Nephron (organoid): Measurements from ENCODE around the gene SARM1.
A peak's percentile ranks its signal among the peaks of the same experiment; 100 is the strongest.
"Not testable (repeated sequence)": the region's sequence is repeated elsewhere in the genome, so short reads cannot be mapped to it uniquely, and the experiment has no call there.

Experiments
- H3K27ac Mint-ChIP-seq, 3 experiments: 2 replicates each; pipeline ENCODE4 v1.8.0; 2020; ENCODE audit warnings: mixed read lengths in 3 of 3, mild to moderate bottlenecking in 2 of 3, moderate library complexity in 1 of 3
- H3K27me3 Mint-ChIP-seq: 2 replicates; pipeline ENCODE4 v1.8.0; 2021; ENCODE audit warnings: low read depth, mild to moderate bottlenecking, moderate library complexity, mixed read lengths
- H3K36me3 Mint-ChIP-seq: 2 replicates; pipeline ENCODE4 v1.8.0; 2020; ENCODE audit warnings: low read depth, mixed read lengths
- H3K4me1 Mint-ChIP-seq: 2 replicates; pipeline ENCODE4 v1.8.0; 2020; ENCODE audit warnings: mixed read lengths
- H3K4me3 Mint-ChIP-seq, 3 experiments: 2 replicates each; pipeline ENCODE4 v1.8.0; 2020; ENCODE audit warnings: mild to moderate bottlenecking in 3 of 3, mixed read lengths in 3 of 3, moderate library complexity in 2 of 3
- H3K9me3 Mint-ChIP-seq: 2 replicates; pipeline ENCODE4 v1.8.0; 2020; ENCODE audit warnings: mixed read lengths
- TF ChIP-seq, protein P1 (sequence below), 3 experiments: fragments of 200-600 bp; sonication (generic); IDR thresholded peaks; one replicate each; pipeline ENCODE4 v1.5.0; 2021; ENCODE audit warnings: antibody characterized with exemption in 3 of 3; ENCODE audit not compliant: unreplicated experiment in 3 of 3

Gene SARM1

DNA sequence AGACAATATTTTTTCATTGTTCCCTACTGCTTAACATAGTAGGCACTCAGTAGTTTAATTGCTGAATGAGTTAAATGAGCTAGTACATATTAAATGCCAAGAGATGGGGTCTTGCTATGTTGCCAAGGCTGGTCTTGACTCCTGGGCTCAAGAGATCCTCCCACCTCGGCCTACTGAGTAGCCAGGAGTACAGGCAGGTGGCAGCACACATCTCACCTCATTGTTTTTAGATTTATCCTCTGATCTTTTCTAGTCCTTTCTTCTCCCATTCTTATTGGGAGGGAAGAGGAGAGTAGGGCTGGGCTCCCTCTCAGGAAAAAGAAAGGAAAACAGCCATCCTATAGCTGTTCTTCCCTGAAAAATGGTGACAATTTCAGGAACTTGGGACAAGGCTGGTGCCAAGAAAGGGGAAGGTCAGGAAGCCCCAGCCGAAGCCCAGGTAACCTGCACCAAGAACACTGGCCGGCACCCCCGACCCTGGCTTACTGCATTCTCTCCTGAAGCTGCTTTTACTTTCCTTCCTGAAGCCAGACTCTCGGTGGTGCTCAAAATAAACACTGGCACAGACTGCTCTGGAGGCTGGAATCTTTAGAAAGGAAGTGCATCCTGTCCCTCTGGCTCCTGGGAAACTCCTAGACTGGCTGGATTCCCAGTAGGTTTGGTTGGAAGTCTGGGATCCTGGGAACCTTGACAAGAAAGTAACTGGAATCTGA is 33.3 kb upstream of the SARM1 start:
- Mint-ChIP-seq H3K27ac (peak overlapping the region; percentile 60 to 79 (median 66)), H3K27me3 (no peaks in the 10 kb centered on the region), H3K36me3 (peaks cover 21% of the 10 kb centered on the region), H3K4me1 (peaks cover 43% of the 10 kb centered on the region), H3K9me3 (no peaks in the 10 kb centered on the region), H3K4me3 (peak overlapping the region; percentile 98 to 99 (median 99))
- TF ChIP-seq, protein P1, sequence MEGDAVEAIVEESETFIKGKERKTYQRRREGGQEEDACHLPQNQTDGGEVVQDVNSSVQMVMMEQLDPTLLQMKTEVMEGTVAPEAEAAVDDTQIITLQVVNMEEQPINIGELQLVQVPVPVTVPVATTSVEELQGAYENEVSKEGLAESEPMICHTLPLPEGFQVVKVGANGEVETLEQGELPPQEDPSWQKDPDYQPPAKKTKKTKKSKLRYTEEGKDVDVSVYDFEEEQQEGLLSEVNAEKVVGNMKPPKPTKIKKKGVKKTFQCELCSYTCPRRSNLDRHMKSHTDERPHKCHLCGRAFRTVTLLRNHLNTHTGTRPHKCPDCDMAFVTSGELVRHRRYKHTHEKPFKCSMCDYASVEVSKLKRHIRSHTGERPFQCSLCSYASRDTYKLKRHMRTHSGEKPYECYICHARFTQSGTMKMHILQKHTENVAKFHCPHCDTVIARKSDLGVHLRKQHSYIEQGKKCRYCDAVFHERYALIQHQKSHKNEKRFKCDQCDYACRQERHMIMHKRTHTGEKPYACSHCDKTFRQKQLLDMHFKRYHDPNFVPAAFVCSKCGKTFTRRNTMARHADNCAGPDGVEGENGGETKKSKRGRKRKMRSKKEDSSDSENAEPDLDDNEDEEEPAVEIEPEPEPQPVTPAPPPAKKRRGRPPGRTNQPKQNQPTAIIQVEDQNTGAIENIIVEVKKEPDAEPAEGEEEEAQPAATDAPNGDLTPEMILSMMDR (IDR thresholded peaks at IDR 0.05; ENCODE audit: unreplicated experiment in 3 of 3): no peak

DNA sequence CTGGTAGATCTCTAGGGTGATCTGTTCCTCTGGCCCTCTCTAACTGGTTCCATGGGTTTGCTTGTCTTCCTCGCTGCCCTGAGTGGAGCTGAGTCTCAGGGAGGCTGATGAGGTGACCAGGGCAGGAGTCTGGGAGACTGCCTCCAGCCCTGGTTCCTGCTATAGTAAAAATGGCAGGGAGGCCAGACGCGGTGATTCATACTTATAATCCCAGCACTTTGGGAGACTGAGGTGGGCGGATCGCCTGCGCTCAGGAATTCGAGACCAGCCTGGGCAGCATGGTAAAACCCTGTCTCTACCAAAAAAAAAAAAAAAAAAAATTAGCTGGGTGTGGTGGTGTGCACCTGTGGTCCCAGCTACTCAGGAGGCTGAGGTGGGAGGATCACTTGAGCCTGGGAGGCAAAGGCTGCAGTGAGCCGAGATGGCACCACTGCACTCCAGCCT is 32.7 kb upstream of the SARM1 start:
- H3K4me3 Mint-ChIP-seq: peak overlapping the region; percentile 50 to 98 (median 67)
- H3K9me3 Mint-ChIP-seq, H3K27me3 Mint-ChIP-seq: not testable (repeated sequence)
- peaks cover 41% of the 10 kb centered on the region for H3K4me1 Mint-ChIP-seq
- peak overlapping the region; percentile 24 to 66 (median 60) for H3K27ac Mint-ChIP-seq
- H3K36me3 Mint-ChIP-seq: peaks cover 24% of the 10 kb centered on the region

DNA sequence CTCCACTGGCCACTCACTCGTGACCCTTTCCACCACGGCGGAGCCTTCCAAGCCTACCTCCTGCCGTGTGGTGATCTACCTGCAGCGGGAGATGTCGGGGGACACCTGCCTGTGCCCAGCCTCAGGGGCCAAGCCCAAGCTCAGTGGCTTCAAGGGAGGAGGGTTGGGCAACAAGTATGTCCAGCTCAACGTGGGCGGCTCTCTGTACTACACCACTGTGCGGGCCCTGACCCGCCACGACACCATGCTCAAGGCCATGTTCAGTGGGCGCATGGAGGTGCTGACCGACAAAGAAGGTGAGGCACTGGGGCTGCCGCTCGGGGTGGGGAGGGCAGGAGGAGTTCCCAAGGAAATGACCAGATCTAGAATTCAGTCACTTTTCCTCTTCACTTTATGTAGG is 32.1 kb upstream of the SARM1 start:
- Mint-ChIP-seq H3K9me3 (no peaks in the 10 kb centered on the region), H3K27ac (no peak overlapping the region), H3K4me3 (peak overlapping the region in 2 of 3 experiments; percentile 29 to 55), H3K27me3 (no peaks in the 10 kb centered on the region), H3K36me3 (peaks cover 30% of the 10 kb centered on the region), H3K4me1 (peaks cover 34% of the 10 kb centered on the region)
- TF ChIP-seq, protein P1 (IDR thresholded peaks at IDR 0.05; ENCODE audit: unreplicated experiment in 3 of 3): no peak

DNA sequence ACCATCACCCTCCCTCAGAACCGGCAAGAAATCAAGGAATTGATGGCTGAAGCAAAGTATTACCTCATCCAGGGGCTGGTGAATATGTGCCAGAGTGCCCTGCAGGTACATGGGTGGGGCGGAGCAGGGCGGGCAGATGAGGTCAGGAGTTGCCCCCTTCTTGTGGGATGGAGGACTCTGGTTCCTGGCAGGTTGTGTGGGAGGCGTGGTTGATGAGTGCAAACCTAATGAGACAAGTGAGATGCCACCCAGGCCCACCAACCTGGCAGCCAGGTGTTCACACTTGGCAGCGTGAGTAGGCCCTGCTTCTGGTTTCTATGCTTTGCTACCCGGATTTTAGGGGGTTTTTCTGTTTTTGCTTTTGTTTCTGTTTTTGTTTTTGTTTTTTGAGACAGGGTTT is 31.1 kb upstream of the SARM1 start:
- TF ChIP-seq, protein P1 (IDR thresholded peaks at IDR 0.05; ENCODE audit: unreplicated experiment in 3 of 3): no peak
- Mint-ChIP-seq H3K4me3 (no peak overlapping the region), H3K36me3 (peaks cover 30% of the 10 kb centered on the region), H3K9me3 (no peaks in the 10 kb centered on the region), H3K27me3 (no peaks in the 10 kb centered on the region), H3K27ac (no peak overlapping the region), H3K4me1 (peaks cover 25% of the 10 kb centered on the region)

DNA sequence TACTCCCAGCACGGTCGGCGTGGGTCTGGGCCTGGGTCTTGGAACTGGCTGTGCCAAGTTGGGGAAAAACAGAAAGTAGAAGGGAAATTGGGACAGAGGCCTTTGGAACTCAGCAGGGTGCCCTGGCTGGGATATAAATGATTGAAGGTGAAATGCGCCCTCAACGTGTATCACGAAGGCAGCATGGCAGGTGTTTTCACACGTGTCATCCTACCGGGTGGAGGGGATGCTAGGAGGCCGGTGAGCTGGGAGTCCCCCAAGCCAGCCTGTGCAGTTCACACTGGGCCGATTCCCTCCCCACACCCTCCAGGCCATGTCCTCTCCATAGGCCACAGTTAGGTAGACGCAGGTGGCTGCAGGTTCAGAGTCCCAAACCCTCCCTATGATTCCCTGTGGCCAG is 30.0 kb upstream of the SARM1 start:
- Mint-ChIP-seq H3K36me3 (peaks cover 38% of the 10 kb centered on the region), H3K27me3 (no peaks in the 10 kb centered on the region), H3K4me1 (peaks cover 21% of the 10 kb centered on the region), H3K4me3 (no peak overlapping the region), H3K9me3 (no peaks in the 10 kb centered on the region), H3K27ac (no peak overlapping the region)
- TF ChIP-seq, protein P1 (IDR thresholded peaks at IDR 0.05; ENCODE audit: unreplicated experiment in 3 of 3): no peak

DNA sequence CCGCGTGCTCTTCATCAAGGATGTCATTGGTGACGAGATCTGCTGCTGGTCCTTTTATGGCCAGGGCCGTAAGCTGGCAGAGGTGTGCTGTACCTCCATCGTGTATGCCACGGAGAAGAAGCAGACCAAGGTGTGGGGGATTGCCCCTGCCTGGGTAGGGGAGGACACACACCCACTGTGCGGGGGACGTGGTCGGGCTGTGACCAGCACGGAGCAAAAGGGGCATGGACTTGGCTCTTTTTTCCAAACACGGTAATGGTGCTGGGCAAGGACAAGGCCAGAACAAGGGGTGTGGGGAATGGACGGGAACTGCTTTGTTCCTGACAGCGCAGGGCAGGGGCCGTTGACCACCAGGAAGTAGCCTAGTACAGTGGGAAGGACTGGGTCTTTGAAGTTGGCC is 29.2 kb upstream of the SARM1 start:
- no peak overlapping the region for H3K4me3 Mint-ChIP-seq

More for the DNA sequence above, 29.2 kb upstream of the SARM1 start:
- TF ChIP-seq, protein P1 (IDR thresholded peaks at IDR 0.05; ENCODE audit: unreplicated experiment in 3 of 3): no peak
- Mint-ChIP-seq H3K27me3 (no peaks in the 10 kb centered on the region), H3K36me3 (peaks cover 44% of the 10 kb centered on the region), H3K9me3 (no peaks in the 10 kb centered on the region), H3K27ac (no peak overlapping the region), H3K4me1 (peaks cover 13% of the 10 kb centered on the region)
